Loucy (cell line): ENCODE measurements around the gene NEIL1.

ENCODE experiments used
- H2AFZ ChIP-seq: fragments of 200-600 bp; sonication (generic); 2 replicates; pipeline ENCODE4 v1.6.0; 2016; ENCODE audit warnings: antibody characterized with exemption, mild to moderate bottlenecking, low read length, moderate library complexity
- H3F3A ChIP-seq: fragments of 200-600 bp; 2 replicates; pipeline ENCODE4 v1.6.0; 2016; ENCODE audit warnings: antibody characterized with exemption, low read depth, mild to moderate bottlenecking
- H3K27me3 ChIP-seq: fragments of 200-600 bp; sonication (generic); 2 replicates; pipeline ENCODE4 v1.6.1; 2014; ENCODE audit warnings: low read length, mild to moderate bottlenecking; ENCODE audit not compliant: insufficient read depth, poor library complexity, severe bottlenecking
- H3K36me3 ChIP-seq: fragments of 200-600 bp; sonication (generic); 2 replicates; pipeline ENCODE4 v1.6.1; 2016; ENCODE audit warnings: low read length; ENCODE audit not compliant: insufficient read depth
- H3K4me1 ChIP-seq: fragments of 200-600 bp; sonication (generic); 2 replicates; pipeline ENCODE4 v1.5.1; 2014; ENCODE audit warnings: low read length, mild to moderate bottlenecking; ENCODE audit not compliant: insufficient read depth, poor library complexity, severe bottlenecking
- H3K4me2 ChIP-seq: fragments of 200-600 bp; sonication (generic); 2 replicates; pipeline ENCODE4 v1.6.0; 2014; ENCODE audit warnings: antibody characterized with exemption, low read length, low read depth, mild to moderate bottlenecking; ENCODE audit not compliant: poor library complexity, severe bottlenecking
- H3K4me3 ChIP-seq: fragments of 200-600 bp; sonication (generic); 2 replicates; pipeline ENCODE4 v1.5.1; 2014; ENCODE audit warnings: low read length, mild to moderate bottlenecking, mixed read lengths; ENCODE audit not compliant: poor library complexity, severe bottlenecking
- H3K79me2 ChIP-seq: fragments of 200-600 bp; sonication (generic); 2 replicates; pipeline ENCODE4 v1.6.1; 2014; ENCODE audit warnings: low read length; ENCODE audit not compliant: insufficient read depth
- H3K9ac ChIP-seq: fragments of 200-600 bp; sonication (generic); 2 replicates; pipeline ENCODE4 v1.6.0; 2014; ENCODE audit warnings: mild to moderate bottlenecking, low read depth, low read length, moderate library complexity; ENCODE audit not compliant: poor library complexity, severe bottlenecking
- H3K9me2 ChIP-seq: fragments of 200-600 bp; sonication (generic); replicated peaks from 2 replicates; pipeline ENCODE4 v1.6.1; 2016; ENCODE audit warnings: low read depth, low read length, mixed read lengths
- H3K9me3 ChIP-seq: fragments of 200-600 bp; sonication (generic); 2 replicates; pipeline ENCODE4 v1.6.1; 2014; ENCODE audit warnings: mild to moderate bottlenecking, antibody characterized with exemption, low read length, low read depth; ENCODE audit not compliant: insufficient read depth
- H4K20me1 ChIP-seq: fragments of 200-600 bp; sonication (generic); 2 replicates; pipeline ENCODE4 v1.6.0; 2014; ENCODE audit warnings: antibody characterized with exemption, low read length, mild to moderate bottlenecking; ENCODE audit not compliant: insufficient read depth, poor library complexity, severe bottlenecking
- EZH2phosphoT487 ChIP-seq: fragments of 200-600 bp; IDR thresholded peaks from 2 replicates; pipeline ENCODE4 v1.6.1; 2018; ENCODE audit warnings: antibody characterized with exemption, mild to moderate bottlenecking, moderate library complexity, borderline replicate concordance
- TF ChIP-seq, protein P1 (sequence below): fragments of 200-600 bp; sonication (generic); conservative IDR thresholded peaks from 2 replicates; pipeline ENCODE4 v1.5.1; 2014; ENCODE audit warnings: mild to moderate bottlenecking, antibody characterized with exemption, low read length

Gene NEIL1

DNA sequence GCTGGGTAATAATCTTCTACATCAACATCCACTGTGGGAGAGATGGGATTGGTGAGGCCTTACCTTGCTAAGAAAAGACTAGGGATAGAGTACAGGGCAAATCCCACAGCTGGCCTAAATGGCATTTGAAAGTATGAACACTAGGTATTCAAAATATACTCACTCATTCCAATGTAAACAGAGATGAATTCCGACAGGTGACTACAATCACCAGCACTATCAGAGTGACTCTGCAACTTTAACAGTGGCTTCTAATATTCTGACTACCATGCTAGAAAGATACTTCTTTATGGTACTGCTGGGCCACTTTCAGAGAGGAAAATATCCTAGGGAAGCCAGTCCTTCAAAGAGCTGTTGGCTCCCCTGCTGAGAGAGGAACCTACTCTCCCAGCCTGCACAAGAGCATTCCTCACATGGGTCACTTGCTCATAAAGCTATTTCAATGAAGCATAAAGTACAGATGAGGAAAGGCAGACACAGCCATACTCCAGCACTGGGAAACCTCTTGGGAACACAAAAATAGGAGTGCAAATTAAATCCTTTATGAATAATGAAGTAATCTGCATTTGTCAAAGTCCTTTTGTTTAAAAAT lies 43.0 kb downstream of the NEIL1 start:
- peaks cover 6% of the 10 kb centered on the region for H4K20me1 ChIP-seq
- H3K4me3 ChIP-seq: no peak overlapping the region
- no peak overlapping the region for H2AFZ ChIP-seq
- H3K79me2 ChIP-seq: no peaks in the 10 kb centered on the region
- peaks cover 100% of the 10 kb centered on the region for H3K36me3 ChIP-seq
- 0 out of 2 replicates have a peak, but pooled peaks cover 2% of the 10 kb centered on the region for H3F3A ChIP-seq
- H3K4me2 ChIP-seq: no peak overlapping the region
- no peaks in the 10 kb centered on the region for H3K4me1 ChIP-seq
- H3K9ac ChIP-seq: no peak overlapping the region
- H3K9me3 ChIP-seq: no peaks in the 10 kb centered on the region
- TF ChIP-seq, protein P1, sequence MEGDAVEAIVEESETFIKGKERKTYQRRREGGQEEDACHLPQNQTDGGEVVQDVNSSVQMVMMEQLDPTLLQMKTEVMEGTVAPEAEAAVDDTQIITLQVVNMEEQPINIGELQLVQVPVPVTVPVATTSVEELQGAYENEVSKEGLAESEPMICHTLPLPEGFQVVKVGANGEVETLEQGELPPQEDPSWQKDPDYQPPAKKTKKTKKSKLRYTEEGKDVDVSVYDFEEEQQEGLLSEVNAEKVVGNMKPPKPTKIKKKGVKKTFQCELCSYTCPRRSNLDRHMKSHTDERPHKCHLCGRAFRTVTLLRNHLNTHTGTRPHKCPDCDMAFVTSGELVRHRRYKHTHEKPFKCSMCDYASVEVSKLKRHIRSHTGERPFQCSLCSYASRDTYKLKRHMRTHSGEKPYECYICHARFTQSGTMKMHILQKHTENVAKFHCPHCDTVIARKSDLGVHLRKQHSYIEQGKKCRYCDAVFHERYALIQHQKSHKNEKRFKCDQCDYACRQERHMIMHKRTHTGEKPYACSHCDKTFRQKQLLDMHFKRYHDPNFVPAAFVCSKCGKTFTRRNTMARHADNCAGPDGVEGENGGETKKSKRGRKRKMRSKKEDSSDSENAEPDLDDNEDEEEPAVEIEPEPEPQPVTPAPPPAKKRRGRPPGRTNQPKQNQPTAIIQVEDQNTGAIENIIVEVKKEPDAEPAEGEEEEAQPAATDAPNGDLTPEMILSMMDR: no peak
- no peak for TF ChIP-seq EZH2phosphoT487
- no peaks in the 10 kb centered on the region for H3K9me2 ChIP-seq
- H3K27me3 ChIP-seq: no peaks in the 10 kb centered on the region

DNA sequence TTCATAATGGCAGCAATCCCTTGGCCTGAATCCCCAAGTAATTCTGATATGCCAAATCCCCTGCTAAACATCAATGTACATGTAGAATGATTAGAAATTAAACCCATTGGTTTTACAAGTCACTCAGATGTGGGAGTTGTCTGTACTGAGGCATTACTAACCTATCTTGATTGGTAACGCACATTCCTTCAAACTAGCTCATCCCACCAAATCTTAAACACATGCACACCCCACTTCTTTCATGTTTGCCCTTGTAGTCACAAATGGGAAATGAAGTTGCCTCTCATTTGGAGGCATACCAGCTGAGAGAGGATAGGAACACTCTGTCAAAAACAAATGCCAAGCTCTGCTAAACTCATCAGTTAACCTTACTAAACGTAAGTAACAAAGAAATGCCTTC lies 50.7 kb downstream of the NEIL1 start:
- Histone ChIP-seq H3K4me1 (no peaks in the 10 kb centered on the region), H3K9me2 (no peaks in the 10 kb centered on the region), H3K79me2 (no peaks in the 10 kb centered on the region), H3K9ac (no peak overlapping the region), H4K20me1 (peaks cover 6% of the 10 kb centered on the region), H3K9me3 (no peaks in the 10 kb centered on the region), H2AFZ (no peak overlapping the region), H3F3A (no peaks in the 10 kb centered on the region), H3K4me2 (no peak overlapping the region), H3K27me3 (no peaks in the 10 kb centered on the region), H3K4me3 (no peak overlapping the region), H3K36me3 (peaks cover 98% of the 10 kb centered on the region; the same call in 1 of the 2 replicates)
- TF ChIP-seq, protein P1: no peak
- TF ChIP-seq EZH2phosphoT487: no peak

GRCh38 chr15:75403892-75404291 lies 57.1 kb downstream of the NEIL1 start:
- Histone ChIP-seq H3K9me3 (no peaks in the 10 kb centered on the region), H3K36me3 (peaks cover 93% of the 10 kb centered on the region; the same call in 1 of the 2 replicates), H2AFZ (no peak overlapping the region), H4K20me1 (peaks cover 2% of the 10 kb centered on the region), H3F3A (no peaks in the 10 kb centered on the region), H3K4me1 (no peaks in the 10 kb centered on the region), H3K4me2 (no peak overlapping the region), H3K27me3 (no peaks in the 10 kb centered on the region), H3K4me3 (no peak overlapping the region), H3K79me2 (no peaks in the 10 kb centered on the region), H3K9ac (no peak overlapping the region), H3K9me2 (no peaks in the 10 kb centered on the region)
- TF ChIP-seq, protein P1: no peak
- TF ChIP-seq EZH2phosphoT487: no peak
